AG09309 (cell line): ENCODE measurements around the gene PHPT1.
"Not testable (repeated sequence)": the region's sequence is repeated elsewhere in the genome, so short reads cannot be mapped to it uniquely, and the experiment has no call there.

ENCODE experiments used
- DNase-seq: peaks from one replicate; pipeline ENCODE4 v3.0.0-alpha.2; 2010; ENCODE audit warnings: low read depth
- H3K4me3 ChIP-seq: 2 replicates; pipeline ENCODE4 v1.5.1; 2011; ENCODE audit warnings: mild to moderate bottlenecking, low read depth, low read length, moderate library complexity; ENCODE audit not compliant: control insufficient read depth
- CTCF ChIP-seq: IDR thresholded peaks from 2 replicates; pipeline ENCODE4 v1.5.1; 2011; ENCODE audit warnings: mild to moderate bottlenecking, low read depth, low read length, inconsistent platforms; ENCODE audit not compliant: insufficient read depth, control insufficient read depth; ENCODE audit errors: missing control alignments

The PHPT1 gene

GRCh38 chr9:136835162-136835931, 13.9 kb upstream of the PHPT1 start:
- TF ChIP-seq CTCF, result no peak
- no peak overlapping the region for H3K4me3 ChIP-seq
- no peak for DNase-seq

DNA sequence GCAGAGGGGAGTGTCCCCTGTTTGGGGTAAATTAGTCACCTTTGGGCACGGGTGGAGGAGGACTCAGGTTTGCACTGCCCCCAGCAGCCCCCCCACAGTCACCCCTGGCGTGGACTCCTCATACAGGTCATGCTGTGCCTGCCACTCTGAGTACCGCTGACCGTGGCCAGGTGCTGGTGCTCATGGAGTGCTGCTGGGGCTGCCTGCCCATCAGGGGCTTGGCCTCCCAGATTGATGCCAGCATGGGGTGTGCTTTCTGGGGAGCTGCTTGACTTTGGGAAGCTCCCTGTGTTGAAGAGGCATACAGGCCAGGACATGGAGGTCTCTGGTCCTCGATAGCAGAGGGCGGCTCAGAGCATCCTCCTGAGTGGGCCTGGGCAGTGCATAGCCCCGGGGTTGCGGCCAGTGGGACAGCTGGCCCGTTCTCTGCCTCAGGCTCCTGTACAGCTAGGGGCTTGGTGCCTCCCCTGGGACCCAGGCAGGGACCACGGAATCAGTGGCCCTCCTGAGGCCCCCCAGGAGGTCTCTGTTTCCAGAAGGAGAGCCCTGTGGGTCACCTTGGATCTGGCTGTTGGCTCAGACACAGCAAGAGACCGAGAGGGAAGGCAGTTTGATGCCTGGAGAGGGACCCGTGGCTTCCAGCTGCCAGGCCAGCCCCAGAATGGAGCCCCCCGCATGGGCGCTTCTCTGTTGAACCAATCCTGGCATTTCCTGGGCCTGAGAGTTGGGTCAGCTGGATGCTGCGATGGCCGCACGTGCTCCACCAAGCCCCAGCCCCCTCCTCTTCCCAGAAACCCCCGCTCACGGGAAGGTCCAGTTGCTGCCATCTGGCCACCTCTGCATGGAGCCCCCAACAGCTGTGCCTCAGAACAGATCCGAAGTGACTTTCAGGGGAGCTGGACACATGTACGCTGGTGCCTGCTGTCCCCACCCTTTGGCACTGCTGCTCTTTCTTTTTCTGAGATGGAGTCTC, 13.0 kb upstream of the PHPT1 start:
- no peak for DNase-seq
- no peak for TF ChIP-seq CTCF
- no peak overlapping the region for H3K4me3 ChIP-seq

DNA sequence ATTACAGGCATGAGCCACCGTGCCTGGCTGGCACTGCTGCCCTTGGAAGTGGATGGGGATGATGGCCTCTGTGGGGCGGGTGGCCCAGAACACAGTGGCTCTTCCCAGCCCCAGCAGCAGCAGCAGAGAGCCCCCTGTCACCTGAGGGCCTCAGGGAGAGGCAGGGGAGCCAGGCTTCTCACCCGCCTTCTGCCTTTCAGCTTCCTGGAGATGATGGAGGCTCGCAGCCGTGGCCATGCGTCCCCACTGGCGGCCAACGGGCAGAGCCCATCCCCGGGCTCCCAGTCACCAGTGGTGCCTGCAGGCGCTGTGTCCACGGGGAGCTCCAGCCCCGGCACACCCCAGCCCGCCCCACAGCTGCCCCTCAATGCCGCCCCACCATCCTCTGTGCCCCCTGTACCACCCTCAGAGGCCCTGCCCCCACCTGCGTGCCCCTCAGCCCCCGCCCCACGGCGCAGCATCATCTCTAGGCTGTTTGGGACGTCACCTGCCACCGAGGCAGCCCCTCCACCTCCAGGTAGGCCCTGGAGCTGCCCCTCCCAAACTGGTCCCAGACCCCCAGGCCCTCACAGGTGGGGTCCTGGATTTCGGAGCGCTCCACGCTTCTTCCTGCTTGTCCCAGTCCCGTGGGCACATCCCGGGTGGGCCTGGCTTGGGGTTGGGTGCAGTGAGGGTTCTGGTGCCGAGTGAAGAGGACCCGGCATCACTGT, 11.9 kb upstream of the PHPT1 start:
- TF ChIP-seq CTCF, result no peak
- no peak for DNase-seq
- no peak overlapping the region for H3K4me3 ChIP-seq

DNA sequence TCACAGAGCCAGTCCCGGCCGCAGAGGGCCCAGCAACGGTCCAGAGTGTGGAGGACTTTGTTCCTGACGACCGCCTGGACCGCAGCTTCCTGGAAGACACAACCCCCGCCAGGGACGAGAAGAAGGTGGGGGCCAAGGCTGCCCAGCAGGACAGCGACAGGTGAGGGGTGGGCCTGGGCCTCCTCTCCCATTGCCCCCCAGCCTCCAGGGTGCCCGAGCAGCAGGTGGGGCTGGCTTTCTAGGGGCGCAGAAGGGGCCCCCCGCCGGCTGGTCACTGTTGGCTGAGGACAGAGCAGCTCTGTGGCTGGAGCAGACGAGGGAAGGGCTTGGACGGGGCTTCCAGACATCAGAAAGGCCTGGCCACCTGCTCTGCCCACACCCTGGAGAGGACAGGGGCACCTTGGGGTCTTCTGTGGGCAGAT, 11.3 kb upstream of the PHPT1 start:
- DNase-seq, H3K4me3 ChIP-seq: not testable (repeated sequence)

DNA sequence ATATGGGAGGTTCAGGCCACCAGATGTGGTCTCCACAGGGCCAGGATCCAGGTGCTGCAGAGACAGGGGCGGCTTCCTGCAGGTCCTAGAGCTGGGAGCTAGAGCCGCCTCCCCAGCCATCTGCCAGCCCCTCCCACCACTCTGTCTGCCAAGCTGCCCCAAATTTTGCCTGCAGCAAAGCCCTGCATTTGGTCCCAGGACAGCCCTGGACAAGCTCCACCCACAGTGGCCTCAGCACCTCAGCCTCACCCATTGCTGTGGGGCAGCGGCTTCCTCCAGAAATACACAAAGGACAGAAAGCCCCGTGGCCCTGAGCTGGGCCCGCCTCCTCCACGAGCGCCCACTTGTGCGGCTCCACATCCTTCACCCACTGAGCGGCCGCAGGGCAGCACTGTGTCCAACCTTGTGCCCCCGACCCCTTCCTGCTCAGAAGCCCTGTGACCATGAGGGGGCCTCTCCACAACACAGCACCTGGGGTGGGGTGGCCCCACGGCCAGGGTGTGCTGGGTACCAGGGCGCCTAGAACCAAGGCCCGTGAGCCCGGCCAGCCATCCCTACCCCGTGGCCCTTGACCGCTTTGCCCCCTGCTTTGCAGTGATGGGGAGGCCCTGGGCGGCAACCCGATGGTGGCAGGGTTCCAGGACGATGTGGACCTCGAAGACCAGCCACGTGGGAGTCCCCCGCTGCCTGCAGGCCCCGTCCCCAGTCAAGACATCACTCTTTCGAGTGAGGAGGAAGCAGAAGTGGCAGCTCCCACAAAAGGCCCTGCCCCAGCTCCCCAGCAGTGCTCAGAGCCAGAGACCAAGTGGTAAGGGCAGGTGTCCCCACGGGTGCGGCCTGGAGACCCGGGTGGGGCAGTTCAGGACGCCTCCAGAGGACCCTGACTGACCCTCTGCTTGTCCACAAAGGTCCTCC, 10.6 kb upstream of the PHPT1 start:
- TF ChIP-seq CTCF, result no peak
- no peak for DNase-seq
- no peak overlapping the region for H3K4me3 ChIP-seq

DNA sequence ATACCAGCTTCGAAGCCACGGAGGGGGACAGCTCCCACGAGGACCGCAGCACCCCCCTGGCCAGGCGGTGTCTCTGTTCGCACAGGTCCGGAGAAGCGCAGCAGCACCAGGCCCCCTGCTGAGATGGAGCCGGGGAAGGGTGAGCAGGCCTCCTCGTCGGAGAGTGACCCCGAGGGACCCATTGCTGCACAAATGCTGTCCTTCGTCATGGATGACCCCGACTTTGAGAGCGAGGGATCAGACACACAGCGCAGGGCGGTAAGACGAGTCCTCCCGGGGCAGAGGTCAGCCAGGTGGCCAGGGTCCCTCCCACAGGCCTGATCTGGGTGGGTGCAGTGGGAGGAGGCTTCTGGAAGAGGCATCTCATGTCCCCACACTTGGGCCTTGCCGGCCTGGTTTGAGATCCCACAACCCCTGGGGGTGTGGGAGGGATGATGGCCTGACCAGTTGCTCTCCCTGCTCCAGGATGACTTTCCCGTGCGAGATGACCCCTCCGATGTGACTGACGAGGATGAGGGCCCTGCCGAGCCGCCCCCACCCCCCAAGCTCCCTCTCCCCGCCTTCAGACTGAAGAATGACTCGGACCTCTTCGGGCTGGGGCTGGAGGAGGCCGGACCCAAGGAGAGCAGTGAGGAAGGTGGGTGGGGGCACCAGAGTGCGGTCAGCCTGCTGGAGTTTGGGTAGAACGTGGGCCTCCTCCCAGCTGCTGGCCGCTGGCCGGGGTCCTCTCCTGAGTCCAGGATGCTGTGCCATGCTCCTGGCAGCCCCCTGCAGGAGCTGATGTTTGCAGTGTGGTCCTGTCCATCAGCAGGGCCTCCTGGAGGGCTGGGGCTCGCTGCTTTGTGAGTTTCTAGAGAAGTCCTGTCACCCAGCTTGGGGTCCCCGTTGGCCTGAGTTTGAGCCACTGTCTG, 9.7 kb upstream of the PHPT1 start:
- DNase-seq, result no peak
- H3K4me3 ChIP-seq, result no peak overlapping the region
- no peak for TF ChIP-seq CTCF
